ENCODE results near the gene SYCP2L.

- TF ChIP-seq, protein P1, sequence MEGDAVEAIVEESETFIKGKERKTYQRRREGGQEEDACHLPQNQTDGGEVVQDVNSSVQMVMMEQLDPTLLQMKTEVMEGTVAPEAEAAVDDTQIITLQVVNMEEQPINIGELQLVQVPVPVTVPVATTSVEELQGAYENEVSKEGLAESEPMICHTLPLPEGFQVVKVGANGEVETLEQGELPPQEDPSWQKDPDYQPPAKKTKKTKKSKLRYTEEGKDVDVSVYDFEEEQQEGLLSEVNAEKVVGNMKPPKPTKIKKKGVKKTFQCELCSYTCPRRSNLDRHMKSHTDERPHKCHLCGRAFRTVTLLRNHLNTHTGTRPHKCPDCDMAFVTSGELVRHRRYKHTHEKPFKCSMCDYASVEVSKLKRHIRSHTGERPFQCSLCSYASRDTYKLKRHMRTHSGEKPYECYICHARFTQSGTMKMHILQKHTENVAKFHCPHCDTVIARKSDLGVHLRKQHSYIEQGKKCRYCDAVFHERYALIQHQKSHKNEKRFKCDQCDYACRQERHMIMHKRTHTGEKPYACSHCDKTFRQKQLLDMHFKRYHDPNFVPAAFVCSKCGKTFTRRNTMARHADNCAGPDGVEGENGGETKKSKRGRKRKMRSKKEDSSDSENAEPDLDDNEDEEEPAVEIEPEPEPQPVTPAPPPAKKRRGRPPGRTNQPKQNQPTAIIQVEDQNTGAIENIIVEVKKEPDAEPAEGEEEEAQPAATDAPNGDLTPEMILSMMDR (conservative IDR thresholded peaks at IDR 0.05 in 1 of 2, IDR thresholded peaks at IDR 0.05 in 1 of 2; ENCODE audit: extremely low read depth in 1 of 2, insufficient read depth in 1 of 2, low read depth in 1 of 2, low read length in 2 of 2): no peak
- no peak for TF ChIP-seq EZH2 (IDR thresholded peaks at IDR 0.05; ENCODE audit: borderline replicate concordance, low read length)
Observed at GRCh38 chr6:11002176-11002575, 115.3 kb downstream of the SYCP2L start.

Measured in mammary epithelial cell (primary cell).